ENCODE measurements around the gene NFATC1.

- no peak for TF ChIP-seq CTCF (IDR thresholded peaks at IDR 0.05)
- no peak for TF ChIP-seq POLR2A (IDR thresholded peaks at IDR 0.05)
Observed at GRCh38 chr18:79458917-79459803, 63.4 kb downstream of the NFATC1 start.
